Measurements from ENCODE around the gene GFER.

GRCh38 chr16:1972490-1972877 lies 11.5 kb upstream of the GFER start:
- TF ChIP-seq POLR2A (IDR thresholded peaks at IDR 0.05; ENCODE audit: low read depth, low read length) (no peak), POLR2AphosphoS5 (IDR thresholded peaks at IDR 0.05; ENCODE audit: low read depth, low read length) (no peak), SPI1 (IDR thresholded peaks at IDR 0.05; ENCODE audit: low read depth, low read length) (no peak), TAF1 (IDR thresholded peaks at IDR 0.05; ENCODE audit: low read depth, low read length) (no peak)
